Head of caudate nucleus (tissue), 42 donors: ENCODE measurements around the gene NLK.
"Not testable (repeated sequence)": the region's sequence is repeated elsewhere in the genome, so short reads cannot be mapped to it uniquely, and the experiment has no call there.

Source experiments
- DNase-seq, 42 donors: peaks; one replicate each; pipeline versions ENCODE4 v3.0.0 to v3.0.0-alpha.2; 2020 to 2021; ENCODE audit warnings: mixed read lengths in 7 of 42
- intact Hi-C: fragments of 100-400 bp; cut with DNase I; formaldehyde crosslinking; loops from one replicate; pipeline ENCODE4 v1.15.0; 2022

NLK gene

GRCh38 chr17:28059675-28060074, 17.2 kb downstream of the NLK start:
- intact Hi-C loops, result loop anchor here (10.0 kb wide), 1 partner anchor 75 kb away; no protein-coding TSS in a partner anchor
- DNase-seq, result no peak

GRCh38 chr17:28065706-28066105, 23.2 kb downstream of the NLK start:
- no peak for DNase-seq
- intact Hi-C loops, result loop anchor here (10.0 kb wide), 1 partner anchor 69 kb away; no protein-coding TSS in a partner anchor

GRCh38 chr17:28069061-28069460, 26.6 kb downstream of the NLK start:
- no peak for DNase-seq

GRCh38 chr17:28071179-28071578, 28.7 kb downstream of the NLK start:
- DNase-seq, result no peak
- intact Hi-C loops, result no loop called here

More at GRCh38 chr17:28069061-28069460, 26.6 kb downstream of the NLK start:
- intact Hi-C loops, result loop anchor here (10.0 kb wide), 1 partner anchor 66 kb away; no protein-coding TSS in a partner anchor

GRCh38 chr17:28071891-28072606, 29.6 kb downstream of the NLK start:
- no peak for DNase-seq
- intact Hi-C loops, result no loop called here

GRCh38 chr17:28072936-28073533, 30.6 kb downstream of the NLK start:
- intact Hi-C loops, result no loop called here
- no peak for DNase-seq

- no peak for DNase-seq
- intact Hi-C loops, result no loop called here
Observed at GRCh38 chr17:28074010-28074409, 31.5 kb downstream of the NLK start.

- intact Hi-C loops, result no loop called here
- DNase-seq, result no peak
Observed at GRCh38 chr17:28076144-28076543, 33.7 kb downstream of the NLK start.

GRCh38 chr17:28077140-28077539, 34.7 kb downstream of the NLK start:
- intact Hi-C loops, DNase-seq: not testable (repeated sequence)

- intact Hi-C loops, result no loop called here
- DNase-seq, result no peak
Observed at GRCh38 chr17:28078341-28079229, 36.1 kb downstream of the NLK start.

GRCh38 chr17:28081467-28081866, 39.0 kb downstream of the NLK start:
- intact Hi-C loops, result no loop called here
- no peak for DNase-seq

GRCh38 chr17:28085766-28086165, 43.3 kb downstream of the NLK start:
- DNase-seq, result no peak
- intact Hi-C loops, result no loop called here

GRCh38 chr17:28086519-28086918, 44.0 kb downstream of the NLK start:
- intact Hi-C loops, result no loop called here
- DNase-seq, result no peak

- no peak for DNase-seq
- intact Hi-C loops, result no loop called here
Observed at GRCh38 chr17:28087743-28088142, 45.3 kb downstream of the NLK start.

GRCh38 chr17:28090551-28090950, 48.1 kb downstream of the NLK start:
- intact Hi-C loops, result no loop called here

GRCh38 chr17:28092088-28092487, 49.6 kb downstream of the NLK start:
- intact Hi-C loops, result no loop called here
- no peak for DNase-seq

More at GRCh38 chr17:28090551-28090950, 48.1 kb downstream of the NLK start:
- no peak for DNase-seq

- intact Hi-C loops, result no loop called here
Observed at GRCh38 chr17:28093999-28094716, 51.7 kb downstream of the NLK start.

GRCh38 chr17:28096756-28097155, 54.3 kb downstream of the NLK start:
- DNase-seq, result no peak
- intact Hi-C loops, result no loop called here

More at GRCh38 chr17:28093999-28094716, 51.7 kb downstream of the NLK start:
- no peak for DNase-seq

- no peak for DNase-seq
- intact Hi-C loops, result no loop called here
Observed at GRCh38 chr17:28097254-28097653, 54.8 kb downstream of the NLK start.
